Nephron (organoid): Measurements from ENCODE around the gene ADIPOR2.

Experiments
- H3K27ac Mint-ChIP-seq, 3 experiments: 2 replicates each; pipeline ENCODE4 v1.8.0; 2020; ENCODE audit warnings: mixed read lengths in 3 of 3, mild to moderate bottlenecking in 2 of 3, moderate library complexity in 1 of 3
- H3K27me3 Mint-ChIP-seq: 2 replicates; pipeline ENCODE4 v1.8.0; 2021; ENCODE audit warnings: low read depth, mild to moderate bottlenecking, moderate library complexity, mixed read lengths
- H3K36me3 Mint-ChIP-seq: 2 replicates; pipeline ENCODE4 v1.8.0; 2020; ENCODE audit warnings: low read depth, mixed read lengths
- H3K4me1 Mint-ChIP-seq: 2 replicates; pipeline ENCODE4 v1.8.0; 2020; ENCODE audit warnings: mixed read lengths
- H3K4me3 Mint-ChIP-seq, 3 experiments: 2 replicates each; pipeline ENCODE4 v1.8.0; 2020; ENCODE audit warnings: mild to moderate bottlenecking in 3 of 3, mixed read lengths in 3 of 3, moderate library complexity in 2 of 3
- H3K9me3 Mint-ChIP-seq: 2 replicates; pipeline ENCODE4 v1.8.0; 2020; ENCODE audit warnings: mixed read lengths
- TF ChIP-seq, protein P1 (sequence below), 3 experiments: fragments of 200-600 bp; sonication (generic); IDR thresholded peaks; one replicate each; pipeline ENCODE4 v1.5.0; 2021; ENCODE audit warnings: antibody characterized with exemption in 3 of 3; ENCODE audit not compliant: unreplicated experiment in 3 of 3

The ADIPOR2 gene

DNA sequence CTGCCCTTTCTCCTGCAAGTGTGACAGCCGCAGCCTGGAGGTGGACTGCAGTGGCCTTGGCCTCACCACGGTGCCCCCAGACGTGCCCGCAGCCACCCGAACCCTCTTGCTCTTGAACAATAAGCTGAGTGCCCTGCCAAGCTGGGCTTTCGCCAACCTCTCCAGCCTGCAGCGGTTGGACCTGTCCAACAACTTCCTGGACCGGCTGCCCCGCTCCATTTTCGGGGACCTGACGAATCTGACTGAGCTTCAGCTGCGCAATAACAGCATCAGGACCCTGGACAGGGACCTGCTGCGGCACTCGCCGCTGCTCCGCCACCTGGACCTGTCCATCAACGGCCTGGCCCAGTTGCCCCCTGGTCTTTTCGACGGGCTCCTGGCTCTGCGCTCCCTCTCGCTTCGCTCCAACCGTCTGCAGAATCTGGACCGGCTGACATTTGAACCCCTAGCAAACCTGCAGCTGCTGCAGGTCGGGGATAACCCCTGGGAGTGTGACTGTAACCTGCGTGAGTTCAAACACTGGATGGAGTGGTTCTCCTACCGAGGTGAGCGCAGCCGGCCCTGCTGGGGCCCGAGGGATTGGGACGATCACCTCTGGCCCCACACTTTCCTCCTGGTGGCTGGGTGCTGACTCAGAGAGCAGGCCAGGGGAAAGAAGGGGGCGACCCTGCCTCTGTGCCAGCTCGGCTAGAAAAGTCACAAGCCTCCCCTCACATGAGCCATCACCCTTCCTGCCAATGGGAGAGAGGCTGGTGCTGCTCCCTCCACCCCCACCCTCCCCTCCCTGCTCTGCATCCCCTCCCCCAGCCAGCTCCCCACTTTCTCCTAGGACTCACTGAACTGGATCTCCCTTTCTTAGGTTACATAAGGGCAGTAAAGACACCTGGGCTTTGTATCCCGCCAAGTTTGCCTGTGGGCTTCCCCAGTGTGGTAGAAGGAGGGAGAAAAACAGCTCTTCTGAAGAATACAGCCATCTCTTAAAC is 140.4 kb downstream of the ADIPOR2 start:
- Mint-ChIP-seq H3K27me3 (peaks cover 66% of the 10 kb centered on the region), H3K9me3 (no peaks in the 10 kb centered on the region), H3K4me3 (no peak overlapping the region), H3K36me3 (no peaks in the 10 kb centered on the region), H3K4me1 (peaks cover 4% of the 10 kb centered on the region), H3K27ac (no peak overlapping the region)
- TF ChIP-seq, protein P1, sequence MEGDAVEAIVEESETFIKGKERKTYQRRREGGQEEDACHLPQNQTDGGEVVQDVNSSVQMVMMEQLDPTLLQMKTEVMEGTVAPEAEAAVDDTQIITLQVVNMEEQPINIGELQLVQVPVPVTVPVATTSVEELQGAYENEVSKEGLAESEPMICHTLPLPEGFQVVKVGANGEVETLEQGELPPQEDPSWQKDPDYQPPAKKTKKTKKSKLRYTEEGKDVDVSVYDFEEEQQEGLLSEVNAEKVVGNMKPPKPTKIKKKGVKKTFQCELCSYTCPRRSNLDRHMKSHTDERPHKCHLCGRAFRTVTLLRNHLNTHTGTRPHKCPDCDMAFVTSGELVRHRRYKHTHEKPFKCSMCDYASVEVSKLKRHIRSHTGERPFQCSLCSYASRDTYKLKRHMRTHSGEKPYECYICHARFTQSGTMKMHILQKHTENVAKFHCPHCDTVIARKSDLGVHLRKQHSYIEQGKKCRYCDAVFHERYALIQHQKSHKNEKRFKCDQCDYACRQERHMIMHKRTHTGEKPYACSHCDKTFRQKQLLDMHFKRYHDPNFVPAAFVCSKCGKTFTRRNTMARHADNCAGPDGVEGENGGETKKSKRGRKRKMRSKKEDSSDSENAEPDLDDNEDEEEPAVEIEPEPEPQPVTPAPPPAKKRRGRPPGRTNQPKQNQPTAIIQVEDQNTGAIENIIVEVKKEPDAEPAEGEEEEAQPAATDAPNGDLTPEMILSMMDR (IDR thresholded peaks at IDR 0.05; ENCODE audit: unreplicated experiment in 3 of 3), result no peak

DNA sequence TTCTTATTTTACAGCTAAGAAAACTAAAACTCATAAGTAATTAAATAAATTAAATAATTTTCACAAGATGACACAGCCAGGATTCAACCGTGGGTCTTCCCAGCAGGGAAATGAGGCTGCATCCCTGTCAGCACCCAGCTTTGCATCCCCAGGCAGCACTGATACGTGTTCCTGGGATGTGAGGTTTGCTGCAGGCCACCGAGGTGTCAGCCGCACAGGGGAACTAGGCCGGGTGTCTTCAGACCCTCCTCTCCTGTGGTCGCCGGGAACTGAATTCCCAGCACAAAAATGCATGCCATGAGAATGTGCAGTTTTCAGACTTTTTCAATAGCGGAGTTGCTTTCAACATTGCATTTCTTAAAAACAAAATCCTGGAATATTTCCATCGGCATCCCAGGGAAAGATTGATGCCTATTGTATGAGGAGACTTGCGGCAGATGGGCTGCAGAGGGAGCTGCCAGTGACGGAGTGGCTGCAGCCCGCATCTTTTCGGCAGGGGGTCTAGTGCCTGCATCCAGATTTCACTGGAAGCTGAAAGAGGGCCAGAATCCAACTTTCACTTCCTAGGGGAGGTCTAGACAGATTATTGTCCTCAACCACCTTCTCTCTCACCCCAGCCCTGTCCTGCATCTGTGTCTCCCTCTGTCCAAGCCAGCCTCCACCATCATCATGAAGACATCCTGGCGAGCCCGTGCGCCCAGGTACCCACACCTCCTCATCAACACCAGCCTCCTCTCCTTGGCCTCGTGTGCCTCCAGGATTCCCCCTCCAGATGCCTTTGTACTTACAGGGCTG is 142.1 kb downstream of the ADIPOR2 start:
- H3K4me3 Mint-ChIP-seq, result no peak overlapping the region
- no peak overlapping the region for H3K27ac Mint-ChIP-seq
- no peaks in the 10 kb centered on the region for H3K36me3 Mint-ChIP-seq
- H3K27me3 Mint-ChIP-seq, result peaks cover 62% of the 10 kb centered on the region
- TF ChIP-seq, protein P1 (IDR thresholded peaks at IDR 0.05; ENCODE audit: unreplicated experiment in 3 of 3), result no peak
- H3K9me3 Mint-ChIP-seq, result no peaks in the 10 kb centered on the region
- peaks cover 11% of the 10 kb centered on the region for H3K4me1 Mint-ChIP-seq

DNA sequence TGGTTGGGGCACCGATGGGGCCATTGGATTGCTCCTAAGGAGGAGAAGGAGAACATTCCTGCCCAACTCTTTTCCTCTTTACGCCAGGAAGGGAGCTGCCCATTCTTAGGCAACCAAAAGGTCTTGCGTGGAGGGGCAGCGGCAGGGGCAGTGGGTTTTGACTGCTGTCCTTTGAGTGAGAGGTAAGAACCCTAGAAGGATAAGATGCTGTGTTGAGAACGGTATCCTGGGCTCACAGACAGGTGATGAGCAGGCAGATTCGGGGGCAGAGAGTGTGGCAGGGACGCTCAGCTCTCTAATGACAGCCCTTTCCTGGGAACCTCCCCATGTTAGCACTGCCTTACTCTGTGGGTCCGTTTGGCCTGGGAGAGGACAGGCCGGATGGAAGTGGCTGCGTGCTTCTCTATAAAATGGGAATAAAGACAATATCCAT is 142.7 kb downstream of the ADIPOR2 start:
- peaks cover 61% of the 10 kb centered on the region for H3K27me3 Mint-ChIP-seq
- H3K4me1 Mint-ChIP-seq, result peaks cover 17% of the 10 kb centered on the region
- H3K4me3 Mint-ChIP-seq, result no peak overlapping the region
- no peaks in the 10 kb centered on the region for H3K36me3 Mint-ChIP-seq
- TF ChIP-seq, protein P1 (IDR thresholded peaks at IDR 0.05; ENCODE audit: unreplicated experiment in 3 of 3), result no peak
- no peaks in the 10 kb centered on the region for H3K9me3 Mint-ChIP-seq
- H3K27ac Mint-ChIP-seq, result no peak overlapping the region

DNA sequence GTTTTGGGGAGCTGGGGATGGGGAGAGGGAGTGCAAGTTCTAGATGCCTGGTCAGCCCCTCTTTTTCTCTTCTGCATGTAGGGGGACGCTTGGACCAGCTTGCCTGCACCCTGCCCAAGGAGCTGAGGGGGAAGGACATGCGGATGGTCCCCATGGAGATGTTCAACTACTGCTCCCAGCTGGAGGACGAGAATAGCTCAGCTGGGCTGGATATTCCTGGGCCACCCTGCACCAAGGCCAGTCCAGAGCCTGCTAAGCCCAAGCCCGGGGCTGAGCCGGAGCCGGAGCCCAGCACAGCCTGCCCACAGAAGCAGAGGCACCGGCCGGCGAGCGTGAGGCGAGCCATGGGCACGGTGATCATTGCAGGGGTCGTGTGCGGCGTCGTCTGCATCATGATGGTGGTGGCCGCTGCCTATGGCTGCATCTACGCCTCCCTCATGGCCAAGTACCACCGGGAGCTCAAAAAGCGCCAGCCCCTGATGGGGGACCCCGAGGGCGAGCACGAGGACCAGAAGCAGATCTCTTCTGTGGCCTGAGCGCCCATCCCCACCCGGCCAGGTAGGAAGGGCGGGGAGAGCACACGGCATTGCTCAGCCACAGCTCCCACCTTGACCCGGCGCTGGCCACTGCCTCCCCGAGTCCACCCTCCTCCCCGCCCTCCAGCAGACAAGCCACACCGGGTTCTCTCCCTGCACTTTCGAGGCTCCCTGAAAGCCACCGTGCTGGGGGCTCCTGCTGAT is 143.5 kb downstream of the ADIPOR2 start:
- H3K4me3 Mint-ChIP-seq, result no peak overlapping the region
- H3K27ac Mint-ChIP-seq, result no peak overlapping the region
- H3K9me3 Mint-ChIP-seq, result no peaks in the 10 kb centered on the region
- H3K4me1 Mint-ChIP-seq, result peaks cover 18% of the 10 kb centered on the region
- TF ChIP-seq, protein P1 (IDR thresholded peaks at IDR 0.05; ENCODE audit: unreplicated experiment in 3 of 3), result no peak
- peaks cover 62% of the 10 kb centered on the region for H3K27me3 Mint-ChIP-seq
- no peaks in the 10 kb centered on the region for H3K36me3 Mint-ChIP-seq

DNA sequence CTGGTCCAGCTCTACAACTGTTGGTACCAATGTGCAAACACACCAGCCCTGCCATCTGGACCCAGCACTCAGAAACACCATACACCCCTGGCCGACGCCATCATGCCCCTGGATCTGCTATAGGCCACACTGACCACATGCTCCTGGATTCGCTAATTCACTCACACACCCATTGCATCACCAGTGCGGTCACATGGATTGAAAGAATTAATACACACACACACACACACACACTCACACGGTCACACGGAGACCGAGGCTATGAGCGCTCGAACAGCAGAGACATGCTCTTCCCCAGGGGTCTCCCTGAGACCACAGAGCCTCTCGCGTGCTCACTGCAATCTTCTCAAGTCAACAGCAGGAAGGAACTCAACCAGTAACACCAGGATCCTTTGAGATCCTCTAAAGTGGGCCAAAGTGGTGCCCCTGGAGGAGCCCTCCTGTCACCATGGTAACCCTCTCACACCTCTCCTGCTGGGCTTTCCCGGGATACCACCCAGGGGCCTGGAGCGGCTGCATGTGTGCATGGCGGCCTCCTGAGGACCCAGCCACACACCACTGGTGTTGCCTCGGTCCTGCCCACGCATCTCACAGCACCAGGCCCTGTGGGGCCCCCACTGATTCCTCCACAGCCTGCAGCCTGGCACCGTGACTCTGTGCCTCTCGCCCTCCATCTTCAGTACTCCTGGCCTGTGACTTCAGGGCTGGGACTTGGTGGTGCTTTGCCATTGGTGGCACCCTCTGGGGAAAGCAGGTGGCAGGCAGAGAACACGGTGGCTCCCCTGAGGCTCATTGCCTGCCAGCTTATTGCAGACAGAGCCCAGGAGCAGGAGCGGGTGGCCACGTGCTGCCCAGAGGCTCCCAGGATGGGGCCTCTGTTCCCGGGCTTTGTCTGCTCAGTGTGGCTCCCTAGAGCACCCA is 144.6 kb downstream of the ADIPOR2 start:
- H3K36me3 Mint-ChIP-seq, result no peaks in the 10 kb centered on the region
- no peak overlapping the region for H3K27ac Mint-ChIP-seq
- no peak overlapping the region for H3K4me3 Mint-ChIP-seq
- no peaks in the 10 kb centered on the region for H3K9me3 Mint-ChIP-seq
- TF ChIP-seq, protein P1 (IDR thresholded peaks at IDR 0.05; ENCODE audit: unreplicated experiment in 3 of 3), result no peak
- H3K27me3 Mint-ChIP-seq, result peaks cover 59% of the 10 kb centered on the region
- peaks cover 23% of the 10 kb centered on the region for H3K4me1 Mint-ChIP-seq
